Suprapubic skin (tissue), 4 donors: Measurements from ENCODE around the gene GNAT3.

ENCODE experiments used
- EP300 ChIP-seq: sonication (generic); formaldehyde crosslinking; IDR thresholded peaks from one replicate; pipeline ENCODE4 v1.6.1; 2017; ENCODE audit warnings: antibody characterized with exemption
- POLR2A ChIP-seq, 2 donors: fragments of 450-650 bp; IDR thresholded peaks; one replicate each; pipeline ENCODE4 v1.6.1; 2017; ENCODE audit warnings: antibody characterized with exemption in 2 of 2, mild to moderate bottlenecking in 2 of 2, moderate library complexity in 2 of 2
- POLR2AphosphoS5 ChIP-seq, 3 donors: sonication (generic); formaldehyde crosslinking; IDR thresholded peaks; one replicate each; pipeline ENCODE4 v1.6.1; 2017; ENCODE audit warnings: antibody characterized with exemption in 3 of 3
- TF ChIP-seq, protein P1 (sequence below), 2 donors: fragments of 200-600 bp in 1 of 2; fragments of 450-650 bp in 1 of 2; sonication (generic) in 1 of 2; IDR thresholded peaks; one replicate each; pipeline ENCODE4 v1.5.1; 2016 to 2019; ENCODE audit warnings: antibody characterized with exemption in 2 of 2, mild to moderate bottlenecking in 1 of 2, moderate library complexity in 1 of 2

DNA sequence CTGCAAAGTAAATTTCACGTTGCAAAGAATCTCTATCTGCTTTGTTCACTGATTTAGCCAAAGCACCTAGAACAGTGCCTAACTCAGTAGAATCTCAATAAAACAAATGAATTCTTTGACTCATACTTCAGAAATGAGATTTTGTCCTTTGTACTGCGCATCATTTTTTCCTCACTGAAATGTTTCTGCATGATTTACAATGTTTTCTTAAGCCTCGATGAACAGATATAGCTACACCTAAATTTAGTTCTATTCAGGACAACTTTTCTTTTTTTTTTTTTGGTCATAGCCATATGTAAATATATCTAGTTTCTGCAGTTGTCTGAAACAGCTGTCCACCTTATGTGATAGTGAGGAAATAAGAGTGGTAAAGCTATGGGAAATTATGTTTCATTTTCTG lies 15.3 kb downstream of the GNAT3 start:
- TF ChIP-seq, protein P1, sequence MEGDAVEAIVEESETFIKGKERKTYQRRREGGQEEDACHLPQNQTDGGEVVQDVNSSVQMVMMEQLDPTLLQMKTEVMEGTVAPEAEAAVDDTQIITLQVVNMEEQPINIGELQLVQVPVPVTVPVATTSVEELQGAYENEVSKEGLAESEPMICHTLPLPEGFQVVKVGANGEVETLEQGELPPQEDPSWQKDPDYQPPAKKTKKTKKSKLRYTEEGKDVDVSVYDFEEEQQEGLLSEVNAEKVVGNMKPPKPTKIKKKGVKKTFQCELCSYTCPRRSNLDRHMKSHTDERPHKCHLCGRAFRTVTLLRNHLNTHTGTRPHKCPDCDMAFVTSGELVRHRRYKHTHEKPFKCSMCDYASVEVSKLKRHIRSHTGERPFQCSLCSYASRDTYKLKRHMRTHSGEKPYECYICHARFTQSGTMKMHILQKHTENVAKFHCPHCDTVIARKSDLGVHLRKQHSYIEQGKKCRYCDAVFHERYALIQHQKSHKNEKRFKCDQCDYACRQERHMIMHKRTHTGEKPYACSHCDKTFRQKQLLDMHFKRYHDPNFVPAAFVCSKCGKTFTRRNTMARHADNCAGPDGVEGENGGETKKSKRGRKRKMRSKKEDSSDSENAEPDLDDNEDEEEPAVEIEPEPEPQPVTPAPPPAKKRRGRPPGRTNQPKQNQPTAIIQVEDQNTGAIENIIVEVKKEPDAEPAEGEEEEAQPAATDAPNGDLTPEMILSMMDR (IDR thresholded peaks at IDR 0.05) = no peak
- no peak for TF ChIP-seq POLR2A (IDR thresholded peaks at IDR 0.05)
- no peak for TF ChIP-seq POLR2AphosphoS5 (IDR thresholded peaks at IDR 0.05)
- TF ChIP-seq EP300 = no peak
